NCI-H128 (cell line): ENCODE results near the gene CHDH.

Experiments used
- DNase-seq: peaks from one replicate; lab custom pipeline; 2025; ENCODE audit not compliant: unreplicated experiment; lab: John Stamatoyannopoulos, UW

Gene CHDH

GRCh38 chr3:53792866-53793265 is 53.4 kb downstream of the CHDH start:
- no peak for DNase-seq

GRCh38 chr3:53791317-53791716 is 54.9 kb downstream of the CHDH start:
- no peak for DNase-seq

- no peak for DNase-seq
These were observed 55.7 kb downstream of the CHDH start for GRCh38 chr3:53790470-53790869.

GRCh38 chr3:53789459-53789858 is 56.8 kb downstream of the CHDH start:
- DNase-seq: no peak

DNA sequence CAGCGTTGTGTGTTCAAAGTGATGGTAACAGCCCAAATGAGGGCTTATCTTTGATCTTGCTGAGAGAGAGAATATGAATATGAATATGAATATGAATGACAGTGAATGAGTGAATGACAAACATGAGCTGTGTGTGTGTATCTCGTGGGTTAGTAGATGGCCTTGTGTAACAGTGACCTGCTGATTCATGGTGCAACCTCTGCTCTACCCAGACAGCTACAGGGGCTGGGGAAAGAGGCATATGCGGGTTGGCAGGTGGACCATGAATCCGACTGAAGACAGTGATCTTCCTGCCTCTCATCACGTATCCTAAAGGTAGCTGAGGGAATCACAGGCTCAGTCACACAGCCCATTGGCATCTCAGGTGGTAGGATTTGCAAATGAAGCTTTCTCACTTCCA is 58.2 kb downstream of the CHDH start:
- no peak for DNase-seq

DNA sequence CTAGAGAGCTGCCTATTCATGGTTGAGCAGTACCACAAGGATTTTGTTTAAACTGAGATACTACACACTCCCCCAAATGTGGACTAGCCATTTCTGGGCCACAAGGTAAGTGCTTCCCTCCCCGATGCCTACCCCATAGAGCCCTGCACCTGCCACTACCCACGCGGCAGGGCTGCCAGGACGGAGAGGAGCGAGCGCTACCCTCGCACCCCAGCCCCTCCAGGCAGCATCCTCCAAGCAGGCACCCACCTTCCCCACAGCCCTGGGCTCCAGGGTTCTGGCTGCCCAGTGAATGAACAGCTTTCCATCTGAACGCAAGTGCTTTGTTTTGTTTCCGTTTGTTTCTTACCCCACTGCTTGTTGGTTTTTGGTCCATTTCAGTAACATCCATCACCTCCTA is 59.2 kb downstream of the CHDH start:
- DNase-seq: no peak

- no peak for DNase-seq
These were observed 65.4 kb downstream of the CHDH start for GRCh38 chr3:53780806-53781205.

GRCh38 chr3:53780171-53780570 is 66.0 kb downstream of the CHDH start:
- no peak for DNase-seq

- DNase-seq: no peak
These were observed 68.1 kb downstream of the CHDH start for GRCh38 chr3:53778153-53778552.

DNA sequence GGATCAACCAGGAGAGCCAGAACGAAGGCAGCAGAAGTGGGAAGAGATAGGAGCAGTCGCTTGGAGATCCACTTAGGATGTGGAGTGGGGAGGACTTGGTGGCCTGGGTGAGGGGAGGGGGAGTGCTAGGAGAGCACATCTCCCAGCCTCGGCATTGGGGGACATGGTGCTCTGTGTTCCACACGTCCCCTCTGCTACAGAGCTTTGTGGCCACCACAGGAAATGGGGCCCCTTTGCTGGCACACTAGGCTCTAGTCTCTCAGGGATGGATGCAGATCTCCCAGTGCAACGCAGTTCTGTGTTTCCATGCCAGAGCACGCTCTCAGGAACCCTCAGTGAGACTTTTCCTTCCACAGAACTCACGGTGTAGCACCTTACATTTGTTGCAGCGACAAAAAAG is 68.8 kb downstream of the CHDH start:
- no peak for DNase-seq

GRCh38 chr3:53776494-53777101 is 69.6 kb downstream of the CHDH start:
- no peak for DNase-seq

GRCh38 chr3:53775834-53776251 is 70.4 kb downstream of the CHDH start:
- no peak for DNase-seq

GRCh38 chr3:53775018-53775417 is 71.2 kb downstream of the CHDH start:
- no peak for DNase-seq

- no peak for DNase-seq
These were observed 71.8 kb downstream of the CHDH start for GRCh38 chr3:53774414-53774813.

GRCh38 chr3:53773611-53774368 is 72.4 kb downstream of the CHDH start:
- no peak for DNase-seq

GRCh38 chr3:53773021-53773436 is 73.2 kb downstream of the CHDH start:
- no peak for DNase-seq

GRCh38 chr3:53772562-53772961 is 73.7 kb downstream of the CHDH start:
- DNase-seq: no peak

DNA sequence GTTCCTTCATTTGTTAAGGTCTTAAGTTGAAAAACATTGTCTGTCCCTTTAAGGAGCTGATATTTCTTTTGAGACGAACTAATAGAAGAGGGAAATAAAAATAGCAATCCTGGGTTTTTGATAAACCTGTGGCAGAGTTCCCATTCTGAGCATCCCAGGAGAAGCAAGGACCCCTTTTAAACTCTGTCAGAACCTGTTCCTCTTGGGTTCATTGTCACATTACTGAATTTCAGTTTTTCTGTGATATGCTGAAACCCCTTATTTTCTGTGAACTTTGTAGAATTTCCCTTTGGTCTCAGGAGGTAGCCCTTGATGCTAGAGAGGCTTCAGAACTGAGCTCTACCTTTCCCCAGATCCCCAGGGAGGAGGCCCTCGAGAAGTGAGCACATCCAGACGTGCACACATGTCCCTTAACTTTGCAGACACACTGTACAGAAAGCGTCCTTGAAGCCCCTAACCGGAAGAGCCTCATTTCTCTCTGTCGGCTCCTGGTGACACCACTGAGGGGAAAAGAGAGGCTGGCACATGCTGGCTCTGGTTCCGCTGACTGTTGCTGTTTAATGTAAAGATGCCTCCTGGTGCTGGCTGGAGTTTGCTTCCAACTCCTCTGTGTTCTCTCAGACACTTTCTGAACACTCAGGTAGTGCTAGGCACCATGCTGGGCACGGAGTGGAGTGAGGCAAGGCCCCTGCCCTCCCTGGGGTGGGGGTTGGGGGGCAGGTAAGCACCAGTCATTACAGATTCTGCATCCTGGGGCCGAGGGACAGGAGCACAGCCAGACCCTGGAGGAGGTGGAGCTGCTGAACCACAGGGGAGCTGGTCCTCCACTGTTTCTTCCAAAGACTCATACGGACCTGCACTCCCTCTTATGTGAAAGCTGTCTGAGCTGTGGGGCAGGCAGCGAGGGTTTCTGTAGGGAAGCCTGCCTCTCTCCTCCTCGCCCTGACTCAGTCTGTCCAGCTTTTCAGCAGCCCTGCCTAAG is 77.5 kb downstream of the CHDH start:
- DNase-seq: no peak

DNA sequence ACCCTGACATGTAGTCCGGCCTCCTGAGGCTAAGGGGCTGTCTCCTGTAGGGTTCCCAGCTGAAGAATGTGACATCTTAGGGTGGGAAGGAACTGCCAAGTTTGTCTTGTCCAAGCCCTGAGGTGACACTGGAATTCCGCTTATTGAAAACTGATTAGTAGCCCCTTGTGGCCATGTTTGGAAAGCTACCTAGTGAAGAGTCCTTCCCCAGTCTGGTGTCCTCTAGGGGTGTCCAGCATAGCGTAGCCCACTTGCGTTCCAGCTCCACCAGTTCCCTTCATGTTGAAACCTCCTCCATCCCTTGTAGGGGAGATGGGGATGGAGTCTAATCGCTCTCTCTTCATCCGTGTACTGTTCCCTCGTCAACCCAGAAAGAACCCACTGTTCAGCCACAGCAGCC is 79.5 kb downstream of the CHDH start:
- no peak for DNase-seq

DNA sequence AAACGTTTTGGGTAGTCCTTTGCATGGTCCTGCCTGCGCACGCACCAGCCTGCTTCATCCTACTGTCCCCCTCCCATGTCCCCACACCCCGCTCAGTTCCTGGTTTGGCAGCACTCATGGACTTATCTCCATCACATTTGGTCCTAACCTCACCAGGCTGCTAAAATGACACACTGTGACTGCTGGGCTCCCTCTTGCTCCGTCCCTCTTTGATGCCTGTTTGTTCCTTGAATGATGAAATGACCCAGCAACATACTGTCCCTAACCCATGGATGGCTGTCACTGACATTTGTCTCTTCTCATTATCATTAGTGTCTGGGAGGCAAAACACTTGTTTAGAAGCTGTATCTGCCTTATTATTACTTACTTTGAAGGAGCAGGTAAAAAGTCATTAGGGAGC is 80.5 kb downstream of the CHDH start:
- no peak for DNase-seq

DNA sequence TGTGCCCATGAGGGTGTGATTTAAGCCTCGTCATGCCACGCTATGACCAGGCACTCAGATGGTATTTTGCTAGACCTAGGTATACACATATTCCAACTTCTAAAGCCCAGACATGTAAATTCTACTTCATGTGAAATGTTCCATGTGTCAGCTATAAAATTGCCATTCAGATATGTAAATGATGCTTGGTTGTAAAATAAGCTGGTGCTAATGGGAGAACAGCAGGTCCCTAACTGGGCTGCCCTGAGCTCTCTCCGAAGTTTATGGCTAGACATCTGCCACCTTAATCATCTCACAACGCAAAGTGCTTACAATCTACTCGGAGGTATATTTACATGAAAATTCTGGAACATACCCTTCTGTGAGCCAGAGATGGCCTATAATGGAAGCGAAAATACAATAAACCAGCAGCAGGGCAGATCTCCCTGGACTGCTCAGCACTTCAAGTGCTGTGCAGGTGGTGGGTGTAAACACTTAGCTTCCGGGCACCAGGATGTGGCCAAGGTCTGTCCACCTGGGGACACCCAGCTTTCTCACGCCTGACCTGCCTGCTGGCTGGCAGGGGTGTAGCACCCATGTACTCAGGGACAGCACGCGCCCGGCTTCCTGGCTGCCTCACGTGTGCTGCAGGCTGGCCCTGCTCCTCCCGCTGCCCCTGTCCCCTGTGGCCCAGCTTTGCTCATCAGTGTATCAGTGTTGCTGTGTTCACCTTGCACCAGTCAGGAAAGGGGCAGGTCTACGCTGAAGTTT is 82.0 kb downstream of the CHDH start:
- no peak for DNase-seq
